Measurements from ENCODE around the gene ESYT3. TPM values are rescaled to one million over a fixed set of nuclear protein-coding genes. Genes with fewer than 3 reads are reported as not detected.

ESYT3 gene
- total and polyA plus RNA-seq, 9 of the 15 experiments (the other 6 are each of a cell fraction or from before 2014, with no cell fraction given), result not detected

DNA sequence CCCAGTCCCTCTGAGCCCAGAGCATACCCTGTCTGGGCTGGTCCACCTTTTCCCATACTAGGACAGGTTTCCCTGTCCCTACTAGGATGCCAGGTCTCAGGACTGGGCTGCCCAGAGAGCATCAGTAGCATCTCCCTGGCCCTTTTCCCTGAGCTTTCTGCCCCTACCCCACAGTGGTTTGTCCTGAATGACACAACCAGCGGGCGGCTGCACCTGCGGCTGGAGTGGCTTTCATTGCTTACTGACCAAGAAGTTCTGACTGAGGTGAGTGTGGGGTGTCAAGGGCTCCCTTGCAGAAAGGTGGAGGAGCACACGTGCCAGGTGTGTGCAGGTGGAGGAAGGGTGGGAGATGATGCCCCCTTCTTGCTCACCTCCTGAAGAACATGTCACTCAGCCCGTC is 33.5 kb downstream of the ESYT3 start:
- Histone ChIP-seq H3K27me3 (ENCODE audit: control insufficient read depth in 2 of 2, insufficient read depth in 2 of 2, low read length in 2 of 2) (peaks cover 0 to 13% of the 10 kb centered on the region in 2 experiments; a peak in 2 of 5 replicates), H3K4me3 (no peak overlapping the region), H3K4me1 (replicated peaks in 1 of 2; ENCODE audit: control insufficient read depth in 2 of 2, insufficient read depth in 2 of 2, low read length in 2 of 2) (no peaks in the 10 kb centered on the region; a peak in 2 of 5 replicates), H3K27ac (ENCODE audit: extremely low read depth, low read depth, low read length) (no peak overlapping the region), H3K4me2 (ENCODE audit: insufficient read depth, low read length) (no peak overlapping the region), H3K9ac (ENCODE audit: insufficient read depth in 1 of 2, low read depth in 2 of 2, low read length in 2 of 2) (no peak overlapping the region), H2AFZ (ENCODE audit: low read depth, low read length) (no peak overlapping the region), H3K9me1 (ENCODE audit: control insufficient read depth, insufficient read depth, low read length) (no peaks in the 10 kb centered on the region), H3K79me2 (ENCODE audit: control insufficient read depth, insufficient read depth, low read length) (no peaks in the 10 kb centered on the region), H3K9me3 (replicated peaks; ENCODE audit: control insufficient read depth, insufficient read depth, low read depth, low read length) (no peaks in the 10 kb centered on the region), H4K20me1 (replicated peaks; ENCODE audit: control insufficient read depth, insufficient read depth, low read length) (no peaks in the 10 kb centered on the region), H3K36me3 (ENCODE audit: control insufficient read depth, insufficient read depth, low read length) (no peaks in the 10 kb centered on the region)
- in situ Hi-C loops (cut with MboI), result loop anchor here (10.0 kb wide), 1 partner anchor 467 kb away; no protein-coding TSS in a partner anchor
- intact Hi-C loops (cut with micrococcal nuclease), result no loop called here
- 0% methylated on average over 1 of the region's 5 CpGs for WGBS (ENCODE audit: insufficient coverage, low coverage, missing lambda C conversion rate)
- POLR2A ChIA-PET, result no interaction called here
- no TSS peak for BruUV-seq (replicated peaks)
- TF ChIP-seq MAFG (tag; conservative IDR thresholded peaks at IDR 0.05) (no peak), ZNF311 (CRISPR knock-in tag; IDR thresholded peaks at IDR 0.05) (no peak), ZNF224 (CRISPR knock-in tag; IDR thresholded peaks at IDR 0.05) (no peak), XRCC4 (IDR thresholded peaks at IDR 0.05; ENCODE audit: extremely low read depth, insufficient read depth, insufficient read length) (no peak), ZNF124 (CRISPR knock-in tag; IDR thresholded peaks at IDR 0.05) (no peak), ZNF41 (CRISPR knock-in tag; conservative IDR thresholded peaks at IDR 0.05) (no peak), E2F3 (CRISPR knock-in tag; IDR thresholded peaks at IDR 0.05) (no peak), ZNF143 (CRISPR knock-in tag; IDR thresholded peaks at IDR 0.05) (no peak), HMG20B (CRISPR knock-in tag; IDR thresholded peaks at IDR 0.05) (no peak), ZNF436 (CRISPR knock-in tag; IDR thresholded peaks at IDR 0.05) (no peak), ZNF184 (CRISPR knock-in tag; IDR thresholded peaks at IDR 0.05) (no peak), NFXL1 (CRISPR knock-in tag; IDR thresholded peaks at IDR 0.05) (no peak), SMARCC2 (IDR thresholded peaks at IDR 0.05; ENCODE audit: low read depth) (no peak), PHF20 (IDR thresholded peaks at IDR 0.05; ENCODE audit: partially characterized antibody) (no peak), SP1 (CRISPR knock-in tag; IDR thresholded peaks at IDR 0.05) (no peak), MTA3 (IDR thresholded peaks at IDR 0.05; ENCODE audit: borderline replicate concordance) (no peak), BDP1 (IDR thresholded peaks at IDR 0.05; ENCODE audit: insufficient read depth, insufficient read length) (no peak), PTRF (tag; IDR thresholded peaks at IDR 0.05) (no peak)
- TF ChIP-seq, protein P1, sequence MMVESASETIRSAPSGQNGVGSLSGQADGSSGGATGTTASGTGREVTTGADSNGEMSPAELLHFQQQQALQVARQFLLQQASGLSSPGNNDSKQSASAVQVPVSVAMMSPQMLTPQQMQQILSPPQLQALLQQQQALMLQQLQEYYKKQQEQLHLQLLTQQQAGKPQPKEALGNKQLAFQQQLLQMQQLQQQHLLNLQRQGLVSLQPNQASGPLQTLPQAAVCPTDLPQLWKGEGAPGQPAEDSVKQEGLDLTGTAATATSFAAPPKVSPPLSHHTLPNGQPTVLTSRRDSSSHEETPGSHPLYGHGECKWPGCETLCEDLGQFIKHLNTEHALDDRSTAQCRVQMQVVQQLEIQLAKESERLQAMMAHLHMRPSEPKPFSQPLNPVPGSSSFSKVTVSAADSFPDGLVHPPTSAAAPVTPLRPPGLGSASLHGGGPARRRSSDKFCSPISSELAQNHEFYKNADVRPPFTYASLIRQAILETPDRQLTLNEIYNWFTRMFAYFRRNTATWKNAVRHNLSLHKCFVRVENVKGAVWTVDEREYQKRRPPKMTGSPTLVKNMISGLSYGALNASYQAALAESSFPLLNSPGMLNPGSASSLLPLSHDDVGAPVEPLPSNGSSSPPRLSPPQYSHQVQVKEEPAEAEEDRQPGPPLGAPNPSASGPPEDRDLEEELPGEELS (CRISPR knock-in tag; IDR thresholded peaks at IDR 0.05; ENCODE audit: borderline replicate concordance), result no peak
- TF ChIP-seq, protein P2, sequence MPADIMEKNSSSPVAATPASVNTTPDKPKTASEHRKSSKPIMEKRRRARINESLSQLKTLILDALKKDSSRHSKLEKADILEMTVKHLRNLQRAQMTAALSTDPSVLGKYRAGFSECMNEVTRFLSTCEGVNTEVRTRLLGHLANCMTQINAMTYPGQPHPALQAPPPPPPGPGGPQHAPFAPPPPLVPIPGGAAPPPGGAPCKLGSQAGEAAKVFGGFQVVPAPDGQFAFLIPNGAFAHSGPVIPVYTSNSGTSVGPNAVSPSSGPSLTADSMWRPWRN (IDR thresholded peaks at IDR 0.05; ENCODE audit: low read depth), result no peak
- CTCF ChIA-PET (ENCODE audit: low intra/inter-chr PET ratio), result no interaction called here
- ATAC-seq (no peak), DNase-seq (ENCODE audit: extremely low read depth in 1 of 4, low spot score in 3 of 4) (no peak), FAIRE-seq (no peak)

All from K562 (cell line).